Ishikawa (cell line): Measurements from ENCODE around the gene ADCY10.

Source experiments
- CEBPB ChIP-seq: IDR thresholded peaks from 2 replicates; pipeline ENCODE4 v1.6.1; 2012
- CREB1 ChIP-seq: IDR thresholded peaks from 2 replicates; pipeline ENCODE4 v1.6.1; 2012; ENCODE audit warnings: low read depth
- EGR1 ChIP-seq: IDR thresholded peaks from 2 replicates; pipeline ENCODE4 v1.6.1; 2012
- EP300 ChIP-seq: IDR thresholded peaks from 2 replicates; pipeline ENCODE4 v1.6.1; 2012; ENCODE audit warnings: borderline replicate concordance
- FOXM1 ChIP-seq: IDR thresholded peaks from 2 replicates; pipeline ENCODE4 v1.6.1; 2012; ENCODE audit warnings: low read depth, borderline replicate concordance
- MAX ChIP-seq: IDR thresholded peaks from 2 replicates; pipeline ENCODE4 v1.6.1; 2012
- NFIC ChIP-seq: IDR thresholded peaks from 2 replicates; pipeline ENCODE4 v1.6.1; 2012
- RAD21 ChIP-seq: IDR thresholded peaks from 2 replicates; pipeline ENCODE4 v1.6.1; 2012; ENCODE audit warnings: low read depth
- REST ChIP-seq: IDR thresholded peaks from 2 replicates; pipeline ENCODE4 v1.6.1; 2012; ENCODE audit warnings: low read depth, mild to moderate bottlenecking
- TAF1 ChIP-seq: IDR thresholded peaks from 2 replicates; pipeline ENCODE4 v1.6.1; 2012; ENCODE audit warnings: low read depth, mild to moderate bottlenecking
- TCF12 ChIP-seq: IDR thresholded peaks from 2 replicates; pipeline ENCODE4 v1.6.1; 2012; ENCODE audit warnings: low read depth
- TEAD4 ChIP-seq: IDR thresholded peaks from 2 replicates; pipeline ENCODE4 v1.6.1; 2012
- USF1 ChIP-seq: IDR thresholded peaks from 2 replicates; pipeline ENCODE4 v1.6.1; 2012
- YY1 ChIP-seq: IDR thresholded peaks from 2 replicates; pipeline ENCODE4 v1.6.1; 2012; ENCODE audit warnings: low read depth
- ZBTB7A ChIP-seq: IDR thresholded peaks from 2 replicates; pipeline ENCODE4 v1.6.1; 2012; ENCODE audit warnings: low read depth

The ADCY10 gene

GRCh38 chr1:167936930-167937708, 23.2 kb upstream of the ADCY10 start, which contains the start of gene MPC2:
Gene MPC2, minus strand, starts transcription at chr1:167937072. Its CDS starts 1,231 bp downstream, at chr1:167935841.
- TF ChIP-seq EGR1 (peak; percentile 82), USF1 (no peak), RAD21 (no peak), EP300 (no peak), NFIC (peak; percentile 62; the same call in 1 of the 2 replicates), TAF1 (peak; percentile 13; the same call in 1 of the 2 replicates)

GRCh38 chr1:167936068-167936929, 22.4 kb upstream of the ADCY10 start, which contains the start of gene DCAF6:
Gene DCAF6, plus strand, starts transcription at chr1:167936683. Its CDS starts 229 bp downstream, at chr1:167936912.
- TF ChIP-seq YY1 (peak; percentile 97), EGR1 (peak; percentile 54), TCF12 (peak; percentile 11; the same call in 1 of the 2 replicates), NFIC (no peak; the same call in 1 of the 2 replicates), ZBTB7A (0 out of 2 replicates have a peak, but pooled peaks have one; percentile 37), CREB1 (no peak), MAX (0 out of 2 replicates have a peak, but pooled peaks have one; percentile 5), TAF1 (peak; percentile 79)

GRCh38 chr1:167935216-167936067, 21.5 kb upstream of the ADCY10 start:
- no peak for TF ChIP-seq TEAD4
- TF ChIP-seq REST = no peak
- peak; percentile 61; the same call in 1 of the 2 replicates for TF ChIP-seq MAX
- TF ChIP-seq NFIC = no peak
- TF ChIP-seq TAF1 = peak; percentile 78
- no peak for TF ChIP-seq TCF12
- TF ChIP-seq USF1 = 0 out of 2 replicates have a peak, but pooled peaks have one; percentile 14
- TF ChIP-seq EGR1 = peak; percentile 83; the same call in 1 of the 2 replicates
- no peak for TF ChIP-seq CREB1
- TF ChIP-seq RAD21 = no peak

GRCh38 chr1:167934426-167935215, 20.7 kb upstream of the ADCY10 start:
- TF ChIP-seq CEBPB (no peak), YY1 (no peak), TAF1 (no peak), TCF12 (no peak), FOXM1 (no peak), MAX (no peak), CREB1 (no peak), NFIC (no peak), ZBTB7A (no peak), TEAD4 (no peak)

GRCh38 chr1:167933788-167934187, 19.9 kb upstream of the ADCY10 start:
- TF ChIP-seq EP300 (no peak), RAD21 (no peak), ZBTB7A (no peak), TAF1 (no peak), YY1 (no peak), NFIC (no peak), TEAD4 (no peak), USF1 (no peak), CREB1 (no peak)
